Stimulated activated CD4-positive, alpha-beta T cell treated with anti-CD3 and anti-CD28 coated beads, Interleukin-2, amount 100 ng/mL, for 48 hours (primary cell): ENCODE data around the gene B9D2.
"Not testable (repeated sequence)": the region's sequence is repeated elsewhere in the genome, so short reads cannot be mapped to it uniquely, and the experiment has no call there.

Experiments used
- DNase-seq, 2 donors: peaks; one replicate each; pipeline ENCODE4 v3.0.0-alpha.2; 2020

Gene B9D2

DNA sequence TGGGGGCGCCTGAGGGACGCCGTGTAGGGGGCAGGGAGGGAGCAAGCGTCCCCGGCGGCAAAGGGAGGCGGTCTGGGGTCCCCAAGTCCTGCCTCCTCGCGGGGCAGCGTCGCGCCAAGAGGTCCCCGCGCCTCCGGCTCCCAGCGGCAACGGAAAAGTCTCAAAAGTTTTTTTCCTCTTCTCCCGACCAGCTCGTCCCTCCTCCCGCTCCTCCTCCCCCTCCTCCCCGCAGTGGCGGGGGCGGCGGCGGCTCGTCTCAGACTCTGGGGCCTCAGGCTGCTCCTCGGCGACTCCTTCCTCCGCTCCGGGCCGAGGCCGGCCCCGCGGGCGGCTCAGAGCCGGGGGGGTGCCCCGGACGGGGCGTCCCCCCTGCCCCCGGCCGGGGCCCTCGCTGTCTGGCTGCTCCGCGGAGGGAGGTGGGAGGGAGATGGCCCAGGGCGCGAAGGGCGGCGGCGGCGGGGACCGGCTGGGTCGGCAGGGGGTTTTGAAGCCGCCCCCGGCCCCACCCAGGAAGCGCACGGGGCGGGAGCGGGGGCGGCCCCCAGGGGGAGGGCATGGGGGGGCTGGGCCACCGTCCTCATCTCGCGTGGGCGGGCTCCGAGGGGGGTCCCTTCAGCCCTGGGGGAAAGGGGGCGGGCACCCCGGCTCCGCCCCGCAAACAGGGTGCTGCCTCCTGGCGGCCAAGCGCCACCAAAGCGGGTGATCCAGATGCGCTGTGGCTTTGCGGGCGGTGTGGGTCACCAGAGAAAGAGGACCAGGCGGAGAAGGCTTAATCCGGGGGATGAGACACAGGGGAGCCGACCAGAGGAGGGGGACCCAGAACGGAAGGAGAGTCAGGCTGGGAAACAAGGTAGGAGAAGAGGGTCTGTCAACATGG, 10.2 kb downstream of the B9D2 start, which contains the start of gene TGFB1:
Gene TGFB1 (minus strand): TSS at position 457 of the 877 bp plus-strand sequence. CDS start 878 bp downstream, outside the sequence.
- DNase-seq: peak; percentile 85 to 91

DNA sequence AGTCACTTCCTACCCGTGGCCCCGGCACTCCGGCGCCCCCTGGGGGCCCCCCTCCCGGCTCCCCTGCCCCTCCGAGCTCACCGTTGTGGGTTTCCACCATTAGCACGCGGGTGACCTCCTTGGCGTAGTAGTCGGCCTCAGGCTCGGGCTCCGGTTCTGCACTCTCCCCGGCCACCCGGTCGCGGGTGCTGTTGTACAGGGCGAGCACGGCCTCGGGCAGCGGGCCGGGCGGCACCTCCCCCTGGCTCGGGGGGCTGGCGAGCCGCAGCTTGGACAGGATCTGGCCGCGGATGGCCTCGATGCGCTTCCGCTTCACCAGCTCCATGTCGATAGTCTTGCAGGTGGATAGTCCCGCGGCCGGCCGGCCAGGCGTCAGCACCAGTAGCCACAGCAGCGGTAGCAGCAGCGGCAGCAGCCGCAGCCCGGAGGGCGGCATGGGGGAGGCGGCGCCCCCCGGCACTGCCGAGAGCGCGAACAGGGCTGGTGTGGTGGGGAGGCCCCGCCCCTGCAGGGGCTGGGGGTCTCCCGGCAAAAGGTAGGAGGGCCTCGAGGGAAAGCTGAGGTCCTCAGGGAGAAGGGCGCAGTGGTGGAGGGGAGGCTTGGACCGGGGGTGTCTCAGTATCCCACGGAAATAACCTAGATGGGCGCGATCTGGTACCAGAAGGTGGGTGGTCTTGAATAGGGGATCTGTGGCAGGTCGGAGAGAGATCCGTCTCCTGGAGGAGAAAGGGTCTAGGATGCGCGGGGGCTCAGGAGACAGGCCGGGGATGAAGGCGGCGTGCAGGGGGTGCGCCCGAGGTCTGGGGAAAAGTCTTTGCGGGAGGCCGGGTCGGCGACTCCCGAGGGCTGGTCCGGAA, 11.1 kb downstream of the B9D2 start:
- peak; percentile 67 to 69 for DNase-seq

DNA sequence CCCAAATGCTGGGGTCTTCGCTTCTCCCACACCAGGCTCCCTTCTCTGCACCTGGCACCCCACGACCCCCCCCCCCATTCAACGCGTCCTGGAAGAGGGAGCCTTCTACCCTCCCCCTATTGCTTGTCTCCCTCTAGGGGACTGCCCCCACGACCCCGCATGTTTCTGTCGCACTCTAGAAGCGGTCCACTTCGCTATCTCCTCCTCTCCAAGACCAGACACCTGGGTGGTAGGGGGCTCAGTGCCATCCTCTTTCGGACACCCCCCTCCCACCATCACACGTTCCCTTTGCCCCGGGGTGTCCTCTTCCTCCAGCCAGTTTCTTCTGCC, 11.7 kb downstream of the B9D2 start:
- DNase-seq: no peak

DNA sequence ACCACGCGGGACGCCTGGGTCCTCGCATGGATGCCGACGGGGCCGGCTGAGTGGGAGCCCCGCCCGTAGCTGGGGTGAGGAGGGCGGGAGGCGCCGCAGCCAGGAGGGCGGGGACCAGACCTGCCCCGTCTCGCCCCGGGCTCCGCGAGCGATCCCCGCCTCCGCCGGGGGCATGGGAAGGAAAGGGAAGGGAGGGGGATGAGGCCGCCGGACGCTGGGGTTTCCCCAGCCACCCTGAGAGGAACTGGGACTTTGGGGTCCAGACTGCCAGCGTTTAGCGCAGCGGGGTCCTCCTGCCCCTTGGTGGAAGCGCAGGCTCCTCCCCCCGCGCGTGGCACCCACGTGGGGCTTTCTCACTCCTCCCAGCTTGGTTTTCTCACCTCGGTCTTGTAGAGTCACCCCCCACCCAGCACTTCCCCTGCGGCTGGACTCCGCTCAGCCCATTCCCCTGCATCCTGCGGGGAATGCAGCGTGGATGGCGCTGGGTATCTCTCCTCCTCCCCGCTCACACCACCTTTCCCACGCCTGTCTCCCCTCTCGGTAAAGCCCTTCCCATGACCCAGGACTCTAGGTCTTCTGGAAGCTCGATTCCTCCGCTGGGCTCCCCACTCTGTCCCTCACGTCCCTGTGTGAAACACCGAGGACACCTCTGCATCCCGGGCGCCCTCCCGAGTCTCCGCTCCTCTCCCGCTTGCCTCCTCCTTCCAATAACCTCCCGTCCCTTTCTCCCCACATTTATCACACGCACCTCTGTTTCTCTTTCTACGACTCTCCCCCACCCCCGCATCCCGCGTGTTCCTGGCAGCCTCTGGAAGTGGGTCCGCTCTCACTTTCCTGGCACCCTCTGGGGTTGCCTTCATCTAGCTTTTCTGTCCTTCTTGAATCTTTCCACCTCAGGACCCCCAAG, 12.4 kb downstream of the B9D2 start:
- peak; percentile 64 to 72 for DNase-seq

DNA sequence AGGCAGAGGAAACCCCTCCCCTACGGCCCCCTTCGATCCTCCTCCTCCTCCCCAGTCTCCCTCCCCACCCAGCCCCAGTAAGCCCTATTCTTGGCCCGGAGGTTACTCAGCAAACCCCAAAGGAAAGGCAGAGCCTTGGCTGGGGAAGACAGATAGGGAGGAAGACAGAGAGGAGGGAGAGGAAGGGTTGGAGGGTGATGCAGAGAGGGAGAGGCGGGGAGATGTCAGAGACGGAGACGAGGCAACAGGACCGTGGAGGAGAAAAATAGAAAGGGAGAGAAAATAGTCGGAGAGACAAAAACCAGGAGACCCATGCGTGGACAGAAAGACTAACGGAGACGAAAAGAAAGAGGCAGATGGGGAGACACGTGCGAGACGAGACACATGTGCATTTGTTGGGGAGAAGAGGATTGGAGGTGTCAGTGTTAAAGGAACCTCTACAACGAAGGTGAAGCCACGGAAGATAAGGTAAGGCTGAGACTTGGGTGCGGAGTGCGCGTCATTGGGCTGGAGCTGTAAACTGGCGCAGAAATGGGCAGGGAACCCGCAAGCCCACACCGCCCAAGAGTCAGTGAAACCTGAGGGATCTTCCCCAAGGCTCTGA, 13.1 kb downstream of the B9D2 start:
- no peak for DNase-seq

DNA sequence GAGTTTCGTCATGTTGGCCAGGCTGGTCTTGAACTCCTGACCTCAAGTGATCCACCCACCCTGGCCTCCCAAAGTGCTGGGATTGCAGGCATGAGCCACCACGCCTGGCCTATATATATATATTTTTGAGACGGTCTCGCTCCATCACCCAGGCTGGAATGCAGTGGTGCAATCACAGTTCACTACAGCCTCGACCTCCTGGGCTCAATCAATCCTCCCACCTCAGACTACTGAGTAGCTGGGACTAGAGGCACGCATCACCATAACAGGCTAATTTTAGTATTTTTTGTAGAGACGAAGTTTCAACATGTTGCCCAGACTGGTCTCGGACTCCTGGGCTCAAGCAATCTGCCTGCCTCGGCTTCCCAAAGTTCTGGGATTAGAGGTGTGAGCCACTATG, 17.0 kb downstream of the B9D2 start:
- not testable (repeated sequence) for DNase-seq

DNA sequence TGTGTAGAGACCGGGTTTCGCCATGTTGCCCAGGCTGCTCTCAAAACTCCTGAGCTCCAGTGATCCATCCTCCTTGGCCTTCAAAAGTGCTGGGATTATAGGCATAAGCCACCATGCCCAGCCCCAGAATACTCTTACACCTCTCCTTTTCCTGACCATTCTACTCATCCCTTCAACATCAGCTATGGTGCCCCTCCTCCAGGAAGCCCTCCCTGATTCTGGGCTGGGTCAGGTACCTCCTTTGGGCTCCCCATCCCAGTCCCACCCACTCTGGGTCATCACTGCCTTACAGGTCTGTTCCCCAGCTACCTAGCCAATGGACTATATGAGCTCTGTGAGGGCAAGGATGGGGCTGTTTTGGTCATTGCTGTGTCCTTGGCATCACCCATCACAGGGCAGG, 19.8 kb downstream of the B9D2 start:
- DNase-seq: no peak

DNA sequence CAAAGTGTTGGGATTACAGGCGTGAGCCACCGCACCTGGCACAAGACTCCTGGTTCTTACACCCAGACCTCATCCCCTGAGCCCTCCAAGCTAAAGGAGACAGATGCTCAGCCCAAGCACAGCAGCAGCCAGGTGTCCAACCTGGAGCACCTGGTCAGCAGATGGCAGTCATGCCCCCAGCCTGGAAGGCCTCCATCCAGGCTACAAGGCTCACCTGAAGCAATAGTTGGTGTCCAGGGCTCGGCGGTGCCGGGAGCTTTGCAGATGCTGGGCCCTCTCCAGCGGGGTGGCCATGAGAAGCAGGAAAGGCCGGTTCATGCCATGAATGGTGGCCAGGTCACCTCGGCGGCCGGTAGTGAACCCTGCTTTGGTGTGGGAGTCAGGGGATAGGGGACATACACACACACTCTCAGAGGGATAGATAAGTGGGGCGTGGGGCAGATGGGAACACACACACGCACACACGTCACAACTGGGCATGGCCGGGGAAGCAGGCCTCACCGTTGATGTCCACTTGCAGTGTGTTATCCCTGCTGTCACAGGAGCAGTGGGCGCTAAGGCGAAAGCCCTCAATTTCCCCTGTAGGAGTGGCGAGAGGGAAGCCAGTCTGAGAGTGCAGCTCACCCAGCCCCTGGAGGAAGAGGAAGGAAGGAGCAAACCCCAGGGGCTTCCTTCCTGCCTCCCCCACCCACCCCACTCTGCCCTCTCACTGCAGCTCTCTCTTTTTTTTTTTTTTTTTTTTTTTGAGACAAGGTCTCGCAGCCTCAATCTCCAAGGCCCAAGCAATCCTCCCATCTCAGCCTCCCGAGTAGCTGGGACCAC, 22.1 kb downstream of the B9D2 start:
- no peak for DNase-seq

DNA sequence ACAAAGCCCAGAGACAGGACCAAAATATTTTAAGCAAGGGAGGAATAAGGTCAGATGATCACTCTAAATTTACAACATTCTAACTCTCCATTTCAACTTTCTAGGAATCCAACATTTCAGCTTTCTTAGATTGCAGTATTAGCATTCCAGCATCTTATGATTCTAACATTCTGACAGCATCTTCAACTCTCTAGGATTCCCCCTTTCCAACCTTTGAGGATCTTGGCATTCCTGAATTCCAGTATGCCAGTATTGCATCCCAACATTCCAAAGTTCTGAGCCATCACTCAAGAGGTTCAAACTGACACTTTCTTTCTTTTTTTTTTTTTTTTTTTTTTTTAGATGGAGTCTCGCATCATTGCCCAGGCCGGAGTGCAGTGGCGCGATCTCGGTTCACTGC, 24.0 kb downstream of the B9D2 start:
- no peak for DNase-seq

DNA sequence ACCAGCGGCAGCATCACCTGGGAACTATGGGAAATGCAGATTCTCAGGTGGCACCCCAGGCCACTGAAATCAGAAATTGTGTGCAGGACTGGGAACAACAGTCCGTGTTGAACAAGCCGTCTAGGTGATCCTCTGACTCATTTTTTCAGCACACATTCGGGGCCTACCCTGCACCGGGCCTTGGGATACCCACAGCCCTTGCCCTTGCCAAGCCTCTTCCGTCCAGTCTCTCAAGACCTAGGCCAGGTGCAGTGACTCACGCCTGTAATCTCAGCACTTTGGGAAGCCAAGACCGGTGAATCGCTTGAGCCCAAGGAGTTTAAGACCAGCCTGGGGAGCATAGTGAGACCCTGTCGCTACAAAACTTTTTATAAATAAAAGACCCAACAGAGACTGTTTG, 28.5 kb downstream of the B9D2 start:
- DNase-seq: no peak

DNA sequence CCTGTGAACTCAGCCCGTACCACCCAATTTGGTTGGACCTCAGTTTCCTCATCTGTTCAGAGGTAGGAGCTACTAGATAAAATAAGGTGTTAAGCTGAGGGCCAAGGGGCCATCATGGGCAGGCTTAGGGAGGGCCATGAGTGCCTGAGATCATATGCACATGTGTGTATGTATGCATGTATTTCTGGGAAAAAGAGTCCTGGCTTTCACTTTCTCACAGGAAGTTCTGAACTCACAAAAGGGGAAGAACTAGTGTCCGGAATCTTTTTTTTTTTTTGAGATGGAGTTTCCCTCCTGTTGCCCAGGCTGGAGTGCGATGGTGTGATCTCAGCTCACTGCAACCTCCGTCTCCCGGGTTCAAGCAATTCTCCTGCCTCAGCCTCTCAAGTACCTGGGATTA, 29.2 kb downstream of the B9D2 start:
- DNase-seq: no peak

DNA sequence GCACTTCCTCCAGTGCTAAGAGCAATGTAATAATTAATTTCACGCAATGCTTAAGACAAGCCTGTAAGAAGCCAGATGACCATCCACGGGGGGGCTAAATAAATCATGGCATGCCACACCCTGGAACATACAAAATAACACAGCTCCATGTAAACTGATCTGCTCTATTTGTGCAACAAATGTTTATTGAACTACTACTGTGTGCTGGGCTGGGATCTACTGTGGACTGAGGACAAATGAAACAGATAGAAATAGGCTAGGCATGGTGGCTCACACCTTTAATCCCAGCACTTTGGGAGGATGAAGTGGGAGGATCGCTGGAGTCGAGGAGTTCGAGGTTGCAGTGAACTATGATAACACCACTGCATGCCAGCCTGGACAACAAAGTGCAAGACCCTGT, 31.5 kb downstream of the B9D2 start:
- DNase-seq: no peak

DNA sequence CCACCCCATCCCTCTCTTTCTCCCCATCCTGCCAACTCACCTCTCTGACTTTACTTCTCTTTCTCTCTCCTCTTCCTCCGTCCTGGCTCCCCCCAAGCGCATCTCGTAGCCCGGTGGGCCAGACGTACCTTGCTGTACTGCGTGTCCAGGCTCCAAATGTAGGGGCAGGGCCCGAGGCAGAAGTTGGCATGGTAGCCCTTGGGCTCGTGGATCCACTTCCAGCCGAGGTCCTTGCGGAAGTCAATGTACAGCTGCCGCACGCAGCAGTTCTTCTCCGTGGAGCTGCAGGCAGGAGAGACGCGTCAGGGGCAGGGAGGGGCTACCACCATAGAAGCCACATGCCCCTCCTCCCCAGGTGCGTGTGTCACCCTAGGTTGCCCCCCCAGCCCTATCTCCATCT, 31.9 kb downstream of the B9D2 start:
- no peak for DNase-seq

DNA sequence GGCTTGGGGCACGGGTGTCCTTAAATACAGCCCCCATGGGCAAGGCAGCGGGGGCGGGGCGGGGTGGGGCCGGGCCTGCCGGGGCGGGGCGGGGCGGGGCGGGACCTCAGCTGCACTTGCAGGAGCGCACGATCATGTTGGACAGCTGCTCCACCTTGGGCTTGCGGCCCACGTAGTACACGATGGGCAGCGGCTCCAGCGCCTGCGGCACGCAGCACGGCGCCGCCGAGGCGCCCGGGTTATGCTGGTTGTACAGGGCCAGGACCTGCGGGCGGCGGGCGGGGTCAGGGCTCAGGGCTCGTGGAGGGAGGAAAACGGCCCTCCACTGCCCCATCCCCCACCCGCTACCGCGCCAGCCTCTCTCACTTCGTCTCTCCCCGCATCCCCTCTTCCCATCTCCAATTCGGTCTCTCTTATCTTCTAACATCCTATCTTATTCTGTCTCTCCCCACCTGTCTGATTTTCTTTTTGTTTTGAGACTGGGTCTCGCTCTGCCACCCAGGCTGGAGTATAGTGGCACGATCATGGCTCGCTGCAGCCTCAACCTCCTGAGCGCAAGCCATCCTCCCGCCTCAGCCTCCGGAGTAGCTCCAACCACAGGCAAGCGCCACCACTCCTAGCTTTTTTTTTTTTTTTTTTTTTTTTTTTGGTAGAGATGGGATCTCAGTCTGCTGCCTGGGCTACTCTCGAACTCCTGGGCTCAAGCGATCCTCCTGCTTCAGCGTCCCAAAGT, 32.8 kb downstream of the B9D2 start:
- DNase-seq: no peak

DNA sequence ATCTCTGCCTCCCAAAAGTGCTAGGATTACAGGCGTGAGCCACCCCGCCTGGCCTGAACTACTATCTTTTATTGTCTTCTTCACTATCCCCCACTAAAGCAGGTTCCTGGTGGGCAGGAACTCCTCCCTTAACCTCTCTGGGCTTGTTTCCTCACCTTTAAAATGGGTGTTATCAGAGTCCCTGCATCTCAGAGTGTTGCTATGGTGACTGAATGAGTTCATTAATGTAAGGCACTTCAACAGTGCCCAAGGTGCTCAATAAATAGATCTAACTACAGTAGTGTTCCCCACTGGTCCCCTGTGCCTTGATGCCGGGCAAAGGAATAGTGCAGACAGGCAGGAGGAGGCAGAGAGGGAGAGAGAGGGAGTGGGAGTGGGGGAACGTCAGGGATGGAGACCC, 33.5 kb downstream of the B9D2 start:
- no peak for DNase-seq

DNA sequence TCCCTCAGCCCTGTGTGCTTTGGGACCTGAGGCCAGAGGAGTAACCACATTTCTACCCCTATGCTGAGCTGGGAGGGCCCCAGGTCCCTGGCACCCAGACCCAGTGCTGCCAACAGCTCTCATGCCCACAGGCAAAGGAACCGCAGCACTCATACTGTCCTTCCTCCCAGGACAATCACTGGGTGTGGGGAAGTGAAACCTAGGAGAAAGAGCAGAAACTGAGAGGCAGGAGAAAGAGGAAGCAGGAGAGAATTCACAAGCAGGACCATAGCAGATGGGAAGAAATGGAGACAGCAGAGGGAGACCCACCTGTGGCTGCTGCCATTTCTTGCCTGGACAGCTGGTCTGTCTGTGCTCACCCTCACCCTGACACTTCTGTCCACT, 35.1 kb downstream of the B9D2 start:
- no peak for DNase-seq

DNA sequence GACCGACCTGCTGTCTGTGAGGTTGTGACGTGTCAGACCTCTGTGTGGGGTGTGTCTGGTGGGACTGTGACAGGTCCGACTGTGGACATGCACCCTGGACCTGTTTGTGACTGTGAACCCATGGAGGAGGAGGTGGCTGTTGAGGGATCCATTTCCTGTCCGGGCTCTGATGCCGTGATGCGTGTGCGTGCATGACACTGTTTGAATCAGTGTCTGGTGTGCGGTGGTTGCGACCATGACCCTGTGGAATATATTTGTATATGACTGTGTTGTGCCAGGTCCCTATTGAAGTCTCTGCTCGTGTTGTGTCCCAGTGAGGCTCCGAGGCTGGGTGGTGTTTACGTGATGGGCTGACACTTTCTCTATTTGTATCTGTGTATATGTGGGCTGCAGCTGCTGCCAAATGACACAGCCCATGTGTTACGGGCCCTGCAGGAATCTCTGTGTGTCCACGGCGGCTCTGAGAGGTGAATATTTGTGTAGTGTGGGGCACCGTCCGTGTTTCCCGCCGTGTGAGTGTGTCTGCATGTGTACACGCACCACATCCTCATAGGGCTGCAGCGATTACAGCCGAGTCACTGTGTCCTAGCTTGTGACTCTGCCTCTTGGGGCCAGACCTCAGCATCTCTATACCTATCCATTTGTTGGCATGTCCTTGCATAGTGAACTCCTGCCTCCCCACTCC, 35.6 kb downstream of the B9D2 start:
- peak in 1 of 2 donors; percentile 41 for DNase-seq

DNA sequence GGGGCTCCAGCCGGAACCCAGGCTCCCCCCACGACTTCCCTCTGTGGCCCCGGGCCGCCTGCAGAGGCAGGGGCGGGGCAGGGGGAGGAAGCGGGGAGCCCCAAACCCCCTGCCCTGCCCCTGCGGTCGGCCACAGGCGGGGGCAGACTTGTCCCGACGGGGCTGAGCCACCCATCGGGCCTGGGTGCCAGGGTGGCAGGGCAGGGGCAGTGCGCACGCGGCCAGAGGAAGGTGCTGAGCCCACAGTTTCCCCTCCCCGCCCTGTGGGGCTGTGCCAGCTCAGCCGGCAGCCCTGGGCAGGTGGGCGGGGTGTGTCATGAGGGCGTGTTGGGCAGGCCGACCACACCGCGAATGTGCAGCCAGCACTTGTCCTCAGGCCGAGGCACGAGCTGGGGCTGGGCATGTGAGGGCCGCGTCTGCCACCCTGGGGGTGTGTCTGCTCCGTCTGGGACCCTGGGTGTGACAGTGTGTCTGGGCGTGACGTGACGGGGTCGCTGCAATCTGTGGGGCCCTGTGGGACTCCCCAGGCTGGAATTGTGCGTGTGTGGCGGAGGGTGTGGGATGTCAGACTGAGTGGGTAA, 36.3 kb downstream of the B9D2 start:
- DNase-seq: peak; percentile 64 to 75

DNA sequence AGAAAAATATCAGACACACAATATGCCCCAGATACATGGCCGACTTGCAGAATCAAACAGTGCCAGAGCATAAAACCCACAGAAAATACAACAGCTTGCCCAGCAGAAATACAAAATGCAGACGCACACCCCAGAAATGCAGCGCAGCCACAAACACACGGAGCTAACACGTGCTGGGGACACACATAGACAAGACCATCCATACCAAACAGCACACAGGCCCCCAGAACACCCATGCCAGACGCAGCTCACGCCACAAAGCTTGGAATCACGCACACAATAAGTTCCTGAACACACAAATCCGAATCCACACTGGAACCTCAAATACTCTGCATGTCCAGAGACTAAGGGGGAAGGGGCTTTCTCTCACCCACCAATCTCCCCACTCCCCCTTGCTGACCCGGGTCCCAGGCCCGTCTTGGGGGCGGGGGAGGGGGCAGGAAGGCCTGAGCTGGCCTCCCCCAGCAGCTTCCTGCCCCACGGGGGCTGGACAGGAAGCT, 36.8 kb downstream of the B9D2 start:
- no peak for DNase-seq
